Peyer's patch (tissue), 4 donors: ENCODE results near the gene EXD3. TPM values are rescaled to one million over a fixed set of nuclear protein-coding genes. Genes with fewer than 3 reads are reported as not detected.
A peak's percentile ranks its signal among the peaks of the same experiment; 100 is the strongest.

Experiments used
- DNase-seq, 3 donors: peaks; one replicate each; pipeline ENCODE4 v3.0.0-alpha.2; 2017 to 2019
- H3K27ac ChIP-seq, 4 donors: fragments of 200-600 bp; sonication (generic); one replicate each; pipeline ENCODE4 v1.5.1; 2016 to 2019
- H3K27me3 ChIP-seq, 2 donors: fragments of 200-600 bp; sonication (generic); one replicate each; pipeline ENCODE4 v1.5.1; 2019
- H3K36me3 ChIP-seq, 3 donors: fragments of 200-600 bp; sonication (generic); one replicate each; pipeline ENCODE4 v1.5.1; 2016 to 2019
- H3K4me1 ChIP-seq, 4 donors: fragments of 200-600 bp; sonication (generic); one replicate each; pipeline ENCODE4 v1.5.1; 2016 to 2019
- H3K4me3 ChIP-seq, 4 donors: fragments of 200-600 bp; sonication (generic); 1 replicate in 3 of 4; 2 replicates in 1 of 4; pipeline ENCODE4 v1.5.1; 2016 to 2019; ENCODE audit warnings: mild to moderate bottlenecking in 1 of 4
- H3K9me3 ChIP-seq, 4 donors: fragments of 200-600 bp; sonication (generic); one replicate each; pipeline ENCODE4 v1.5.1; 2016 to 2019; ENCODE audit warnings: mild to moderate bottlenecking in 1 of 4
- CTCF ChIP-seq, 6 experiments: fragments of 450-650 bp in 4 of 6; fragments of 200-600 bp in 2 of 6; sonication (generic) in 1 of 6; IDR thresholded peaks; one replicate each; pipeline ENCODE4 v1.5.1; 2017 to 2019; ENCODE audit warnings: antibody characterized with exemption in 6 of 6, mild to moderate bottlenecking in 3 of 6, moderate library complexity in 1 of 6
- POLR2A ChIP-seq, 2 donors: fragments of 450-650 bp; IDR thresholded peaks; one replicate each; pipeline ENCODE4 v1.5.1; 2017; ENCODE audit warnings: antibody characterized with exemption in 2 of 2, mild to moderate bottlenecking in 2 of 2, moderate library complexity in 2 of 2
- total RNA-seq, 4 donors: library from RNA; depleted of rRNA; stranded (reverse); fragments of >200 nt; gene quantifications; one replicate each; pipeline ENCODE4 v1.1.0, GENCODE V29; 2016

The EXD3 gene
- total RNA-seq, 4 donors from 2014 or later, result 38.7 to 82.4 (median 61.6) TPM

GRCh38 chr9:137465720-137466388 lies 42.9 kb upstream of the EXD3 start:
- DNase-seq, result peak in 1 of 3 donors; percentile 41
- no peaks in the 10 kb centered on the region for H3K9me3 ChIP-seq
- H3K27ac ChIP-seq, result no peak overlapping the region
- peaks cover 0 to 13% (median 7%) of the 10 kb centered on the region in 4 donors for H3K4me1 ChIP-seq
- H3K27me3 ChIP-seq, result no peaks in the 10 kb centered on the region
- H3K36me3 ChIP-seq, result no peaks in the 10 kb centered on the region
- no peak overlapping the region for H3K4me3 ChIP-seq
- TF ChIP-seq CTCF (IDR thresholded peaks at IDR 0.05), result no peak

- Histone ChIP-seq H3K27me3 (no peaks in the 10 kb centered on the region), H3K27ac (no peak overlapping the region), H3K36me3 (no peaks in the 10 kb centered on the region), H3K4me3 (no peak overlapping the region), H3K4me1 (peaks cover 0 to 13% (median 8%) of the 10 kb centered on the region in 4 donors), H3K9me3 (no peaks in the 10 kb centered on the region)
- TF ChIP-seq POLR2A (IDR thresholded peaks at IDR 0.05) (no peak), CTCF (IDR thresholded peaks at IDR 0.05) (no peak)
- peak in 1 of 3 donors; percentile 34 for DNase-seq
These were observed 42.2 kb upstream of the EXD3 start for GRCh38 chr9:137465000-137465719.

- peak in 1 of 3 donors; percentile 43 for DNase-seq
- no peaks in the 10 kb centered on the region for H3K9me3 ChIP-seq
- no peaks in the 10 kb centered on the region for H3K36me3 ChIP-seq
- no peak for TF ChIP-seq CTCF (IDR thresholded peaks at IDR 0.05)
- no peak for TF ChIP-seq POLR2A (IDR thresholded peaks at IDR 0.05)
- peaks cover 2 to 21% (median 14%) of the 10 kb centered on the region in 4 donors for H3K4me1 ChIP-seq
- no peak overlapping the region for H3K27ac ChIP-seq
- no peaks in the 10 kb centered on the region for H3K27me3 ChIP-seq
- no peak overlapping the region for H3K4me3 ChIP-seq
These were observed 41.5 kb upstream of the EXD3 start for GRCh38 chr9:137464291-137464999.

- Histone ChIP-seq H3K36me3 (no peaks in the 10 kb centered on the region), H3K4me1 (peaks cover 4 to 22% (median 15%) of the 10 kb centered on the region in 4 donors), H3K27me3 (no peaks in the 10 kb centered on the region), H3K9me3 (no peaks in the 10 kb centered on the region), H3K4me3 (no peak overlapping the region), H3K27ac (no peak overlapping the region)
- peak in 1 of 3 donors; percentile 41 for DNase-seq
- TF ChIP-seq CTCF (IDR thresholded peaks at IDR 0.05), result no peak
These were observed 40.9 kb upstream of the EXD3 start for GRCh38 chr9:137463931-137464290.

GRCh38 chr9:137462986-137463930 lies 40.3 kb upstream of the EXD3 start:
- Histone ChIP-seq H3K27ac (no peak overlapping the region), H3K36me3 (no peaks in the 10 kb centered on the region), H3K9me3 (no peaks in the 10 kb centered on the region), H3K4me1 (peaks cover 4 to 29% (median 20%) of the 10 kb centered on the region in 4 donors), H3K27me3 (no peaks in the 10 kb centered on the region), H3K4me3 (no peak overlapping the region)
- DNase-seq, result peak in 1 of 3 donors; percentile 45
- no peak for TF ChIP-seq POLR2A (IDR thresholded peaks at IDR 0.05)
